ENCODE measurements around the gene ZFR2. TPM values are rescaled to one million over a fixed set of nuclear protein-coding genes. Genes with fewer than 3 reads are reported as not detected.
A peak's percentile ranks its signal among the peaks of the same experiment; 100 is the strongest.

The ZFR2 gene
- total RNA-seq, 5 donors from 2014 or later (not counting 1 experiment from before 2014, with no cell fraction given), result 0.56 to 1.8 (median 1.4) TPM

DNA sequence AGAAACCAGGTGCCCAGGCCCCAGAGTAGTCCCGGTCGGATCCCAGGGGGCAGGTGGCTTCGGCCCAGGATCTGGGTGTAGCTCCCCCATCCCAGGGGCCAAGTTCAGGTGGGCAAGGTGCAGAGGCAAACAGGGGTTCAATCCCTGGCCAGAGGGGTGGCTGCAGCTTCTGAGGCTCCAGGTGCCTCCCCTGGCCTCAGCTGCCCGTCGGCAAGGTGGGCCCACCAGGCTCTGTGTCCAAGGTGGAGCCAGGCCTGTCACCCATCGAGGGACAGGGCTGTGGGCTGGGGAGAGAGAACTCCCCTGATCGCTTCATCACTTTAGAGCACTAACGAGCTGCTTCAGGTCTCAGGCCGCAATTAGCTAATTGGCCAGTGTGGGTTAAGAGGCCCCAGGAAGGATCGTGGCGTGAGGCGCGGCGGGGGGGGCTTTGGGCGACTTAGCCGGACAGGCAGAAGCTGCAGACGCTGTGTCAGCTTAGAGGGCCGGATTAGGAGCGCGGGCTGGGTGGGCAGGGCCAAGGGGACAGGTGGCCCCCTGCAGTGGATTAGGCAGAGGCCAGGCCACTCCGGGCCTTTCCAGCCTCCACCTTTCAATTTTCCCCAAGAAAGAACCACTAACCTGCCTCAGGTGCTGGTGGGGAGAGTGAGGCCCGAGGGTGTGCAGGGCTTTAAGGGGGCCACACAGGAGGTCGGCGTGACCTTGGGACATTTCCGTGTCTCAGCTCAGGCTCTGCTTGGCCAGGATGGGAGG is 94.0 kb downstream of the ZFR2 start:
- Mint-ChIP-seq H3K27me3 (no peaks in the 10 kb centered on the region), H3K9me3 (no peaks in the 10 kb centered on the region), H3K4me1 (peaks cover 0 to 7% (median 2%) of the 10 kb centered on the region in 3 donors), H3K4me3 (no peak overlapping the region), H3K27ac (no peak overlapping the region), H3K36me3 (peaks cover 4% of the 10 kb centered on the region)
- Histone ChIP-seq H3K9me3 (no peaks in the 10 kb centered on the region), H3K27ac (ENCODE audit: low read length) (no peak overlapping the region), H3K27me3 (replicated peaks in 1 of 2; ENCODE audit: control insufficient read depth in 2 of 2, extremely low read depth in 1 of 2, insufficient read depth in 2 of 2, low read length in 1 of 2) (no peaks in the 10 kb centered on the region), H3K4me1 (ENCODE audit: control insufficient read depth in 1 of 2, extremely low read depth in 1 of 2, insufficient read depth in 2 of 2, low read length in 2 of 2) (no peaks in the 10 kb centered on the region), H3K36me3 (ENCODE audit: control insufficient read depth in 2 of 2, extremely low read depth in 1 of 2, insufficient read depth in 1 of 2, low read length in 1 of 2) (peaks cover 0 to 4% of the 10 kb centered on the region in 2 donors), H3K4me3 (ENCODE audit: control insufficient read depth in 1 of 2, extremely low read depth in 1 of 2, low read length in 1 of 2) (no peak overlapping the region)
- 89% methylated on average over 17 of the region's 25 CpGs for WGBS (ENCODE audit: insufficient coverage)
- DNase-seq (no peak), ATAC-seq (replicated peaks in 1 of 4) (no peak)
- POLR2A ChIA-PET, result no interaction called here
- CTCF ChIA-PET, result no interaction called here

DNA sequence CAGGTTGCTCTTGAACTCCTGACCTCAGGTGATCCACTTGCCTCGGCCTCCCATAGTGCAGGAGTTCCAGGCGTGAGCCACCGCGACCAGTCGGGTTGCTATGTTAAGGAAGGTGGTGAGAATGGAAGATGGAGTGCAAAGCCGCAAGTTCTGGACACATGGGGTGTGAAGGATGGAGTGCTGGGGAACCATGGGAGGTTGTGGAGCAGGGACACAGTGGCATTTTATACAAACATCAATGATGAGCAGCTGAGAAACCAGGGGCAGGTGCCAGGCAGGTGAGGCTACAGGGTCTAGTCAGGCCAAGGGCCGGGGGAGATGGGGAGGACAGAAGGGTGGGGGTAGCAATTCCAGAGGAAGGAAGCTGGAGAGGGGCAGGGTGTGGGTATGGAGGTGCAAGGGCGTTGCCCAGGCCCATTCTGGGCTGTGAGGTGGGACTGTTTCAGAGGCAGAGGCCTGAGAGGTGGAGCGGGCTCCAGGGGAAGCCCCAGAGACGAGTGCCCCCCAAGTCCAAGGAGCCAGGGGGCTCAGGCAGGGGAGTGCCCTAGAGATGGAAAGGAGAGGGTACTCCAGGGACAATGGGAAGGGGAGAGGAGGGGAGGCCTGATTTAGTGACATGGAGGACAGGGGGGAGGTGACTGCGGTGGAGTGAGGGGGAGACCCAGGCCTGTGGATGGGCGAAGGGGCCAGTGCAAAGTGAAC is 94.9 kb downstream of the ZFR2 start:
- peaks cover 0 to 7% (median 2%) of the 10 kb centered on the region in 3 donors for H3K4me1 Mint-ChIP-seq
- H3K36me3 Mint-ChIP-seq, result peaks cover 6% of the 10 kb centered on the region
- Histone ChIP-seq H3K4me1 (ENCODE audit: control insufficient read depth in 1 of 2, extremely low read depth in 1 of 2, insufficient read depth in 2 of 2, low read length in 2 of 2) (no peaks in the 10 kb centered on the region), H3K36me3 (ENCODE audit: control insufficient read depth in 2 of 2, extremely low read depth in 1 of 2, insufficient read depth in 1 of 2, low read length in 1 of 2) (peaks cover 4 to 5% of the 10 kb centered on the region in 2 donors), H3K27me3 (replicated peaks in 1 of 2; ENCODE audit: control insufficient read depth in 2 of 2, extremely low read depth in 1 of 2, insufficient read depth in 2 of 2, low read length in 1 of 2) (no peaks in the 10 kb centered on the region), H3K4me3 (ENCODE audit: control insufficient read depth in 1 of 2, extremely low read depth in 1 of 2, low read length in 1 of 2) (no peak overlapping the region), H3K27ac (ENCODE audit: low read length) (no peak overlapping the region), H3K9me3 (no peaks in the 10 kb centered on the region)
- no peak for DNase-seq
- no peak overlapping the region for H3K27ac Mint-ChIP-seq
- no peak for ATAC-seq (replicated peaks in 1 of 4)
- ChIA-PET POLR2A (interaction anchor here in 1 of 2 donors (0.6 kb wide), 1 partner anchor 19 kb away, joined by 4 read pairs; no protein-coding TSS in a partner anchor), CTCF (no interaction called here)
- no peaks in the 10 kb centered on the region for H3K9me3 Mint-ChIP-seq
- H3K27me3 Mint-ChIP-seq, result no peaks in the 10 kb centered on the region
- 82% methylated on average over 12 of the region's 12 CpGs for WGBS (ENCODE audit: insufficient coverage)
- no peak overlapping the region for H3K4me3 Mint-ChIP-seq

DNA sequence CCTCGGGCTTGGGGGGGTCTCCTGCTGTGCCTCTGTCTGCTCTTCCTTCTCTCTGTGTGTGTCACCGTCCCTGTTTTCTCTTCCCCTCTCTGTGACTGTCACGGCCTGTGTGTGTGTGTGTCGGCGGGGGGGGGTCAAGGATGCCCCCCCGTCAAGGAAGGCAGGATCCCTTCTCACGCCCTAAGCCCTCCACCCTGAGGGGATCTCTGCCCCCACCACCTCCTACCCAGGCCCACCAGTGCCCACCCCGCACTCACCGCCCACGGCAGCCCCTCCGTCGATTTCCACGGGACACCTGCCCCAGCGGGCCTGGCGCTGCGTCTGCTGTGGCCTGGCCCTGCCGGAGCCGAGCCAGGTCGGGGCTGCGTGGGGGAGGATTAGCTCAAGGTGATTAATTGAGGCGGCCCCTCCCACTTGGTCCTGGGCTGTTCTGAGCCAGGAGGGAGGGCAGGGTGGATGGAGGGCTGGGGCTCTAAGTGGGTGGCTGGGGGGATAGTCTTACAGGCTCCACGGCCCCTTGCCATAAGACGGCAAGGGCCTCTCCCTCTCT is 96.9 kb downstream of the ZFR2 start, which contains the start of gene RAX2:
Gene RAX2 (minus strand): TSS at position 323 of the 550 bp plus-strand sequence. CDS start 486 bp downstream, outside the sequence.
- Histone ChIP-seq H3K9me3 (no peaks in the 10 kb centered on the region), H3K36me3 (ENCODE audit: control insufficient read depth in 2 of 2, extremely low read depth in 1 of 2, insufficient read depth in 1 of 2, low read length in 1 of 2) (peaks cover 12 to 23% of the 10 kb centered on the region in 2 donors), H3K4me3 (ENCODE audit: control insufficient read depth in 1 of 2, extremely low read depth in 1 of 2, low read length in 1 of 2) (no peak within 1 kb of the TSS), H3K27ac (ENCODE audit: low read length) (no peak within 1 kb of the TSS), H3K27me3 (replicated peaks in 1 of 2; ENCODE audit: control insufficient read depth in 2 of 2, extremely low read depth in 1 of 2, insufficient read depth in 2 of 2, low read length in 1 of 2) (no peaks in the 10 kb centered on the region), H3K4me1 (ENCODE audit: control insufficient read depth in 1 of 2, extremely low read depth in 1 of 2, insufficient read depth in 2 of 2, low read length in 2 of 2) (peaks cover 0 to 3% of the 10 kb centered on the region in 2 experiments)
- WGBS (ENCODE audit: insufficient coverage), result 67% methylated on average over 5 of the region's 23 CpGs
- H3K36me3 Mint-ChIP-seq, result peaks cover 9% of the 10 kb centered on the region
- peaks cover 2 to 7% (median 3%) of the 10 kb centered on the region in 3 donors for H3K4me1 Mint-ChIP-seq
- POLR2A ChIA-PET, result interaction anchor here in 1 of 2 donors (0.5 kb wide), 1 partner anchor 23 kb away, joined by 5 read pairs; no protein-coding TSS in a partner anchor
- H3K27ac Mint-ChIP-seq, result no peak within 1 kb of the TSS
- DNase-seq (no peak), ATAC-seq (replicated peaks in 1 of 4) (no peak)
- H3K9me3 Mint-ChIP-seq, result no peaks in the 10 kb centered on the region
- no peaks in the 10 kb centered on the region for H3K27me3 Mint-ChIP-seq
- CTCF ChIA-PET, result no interaction called here
- no peak within 1 kb of the TSS for H3K4me3 Mint-ChIP-seq

DNA sequence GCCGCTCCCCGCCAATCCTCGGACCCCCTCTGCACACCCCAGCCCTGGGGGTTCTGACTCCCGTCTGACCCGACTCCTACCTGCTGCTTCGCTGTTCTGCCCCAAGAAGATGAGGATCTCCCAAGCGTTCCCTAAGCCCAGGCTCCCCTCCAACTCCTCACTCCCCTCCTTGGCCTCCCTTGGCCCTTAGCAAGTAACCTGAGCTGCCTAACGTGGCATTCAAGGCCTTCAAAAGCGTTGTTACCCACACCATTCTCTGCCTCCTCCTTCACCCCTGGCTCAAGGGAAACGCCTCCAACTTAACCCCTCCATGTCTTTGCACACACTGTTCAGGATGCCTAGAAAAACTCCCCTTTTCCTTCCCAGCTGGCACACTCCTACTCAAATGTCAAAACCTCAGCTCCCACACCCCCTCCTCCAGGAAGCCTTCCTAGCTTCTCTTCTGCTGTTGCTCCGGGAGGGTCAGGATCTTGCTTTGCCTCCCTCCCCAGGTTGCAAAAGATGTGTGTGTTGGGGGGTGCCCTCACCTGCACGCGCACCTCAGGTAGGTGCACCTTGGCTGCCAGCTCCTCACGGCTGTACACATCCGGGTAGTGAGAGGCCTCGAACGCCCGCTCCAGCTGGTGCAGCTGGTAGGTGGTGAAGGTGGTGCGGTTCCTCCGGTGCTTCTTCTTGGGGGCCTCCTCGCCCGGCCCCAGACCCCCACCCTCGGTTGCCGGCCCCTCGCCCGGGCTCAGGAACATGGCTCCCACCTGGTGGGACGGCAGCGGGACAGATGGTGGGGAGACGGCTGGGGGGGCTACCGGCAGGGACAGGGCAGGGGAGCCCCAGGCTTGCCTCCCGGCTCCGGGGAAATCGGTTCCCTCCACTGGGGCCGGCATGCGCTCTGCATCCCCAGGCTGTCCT is 97.6 kb downstream of the ZFR2 start:
- Histone ChIP-seq H3K9me3 (no peaks in the 10 kb centered on the region), H3K27ac (ENCODE audit: low read length) (no peak overlapping the region), H3K4me1 (ENCODE audit: control insufficient read depth in 1 of 2, extremely low read depth in 1 of 2, insufficient read depth in 2 of 2, low read length in 2 of 2) (peaks cover 0 to 10% of the 10 kb centered on the region in 2 experiments), H3K36me3 (ENCODE audit: control insufficient read depth in 2 of 2, extremely low read depth in 1 of 2, insufficient read depth in 1 of 2, low read length in 1 of 2) (peaks cover 12 to 31% of the 10 kb centered on the region in 2 donors), H3K4me3 (ENCODE audit: control insufficient read depth in 1 of 2, extremely low read depth in 1 of 2, low read length in 1 of 2) (no peak overlapping the region), H3K27me3 (replicated peaks in 1 of 2; ENCODE audit: control insufficient read depth in 2 of 2, extremely low read depth in 1 of 2, insufficient read depth in 2 of 2, low read length in 1 of 2) (no peaks in the 10 kb centered on the region)
- no peak for ATAC-seq (replicated peaks in 1 of 4)
- WGBS (ENCODE audit: insufficient coverage), result 91% methylated on average over 18 of the region's 35 CpGs
- Mint-ChIP-seq H3K27me3 (no peaks in the 10 kb centered on the region), H3K4me3 (no peak overlapping the region), H3K9me3 (no peaks in the 10 kb centered on the region), H3K4me1 (peaks cover 7 to 13% (median 10%) of the 10 kb centered on the region in 3 donors), H3K27ac (no peak overlapping the region), H3K36me3 (peaks cover 15% of the 10 kb centered on the region)
- POLR2A ChIA-PET, result interaction anchor here in 1 of 2 donors (0.5 kb wide), 1 partner anchor 24 kb away, joined by 5 read pairs; no protein-coding TSS in a partner anchor
- DNase-seq, result no peak
- CTCF ChIA-PET, result no interaction called here

DNA sequence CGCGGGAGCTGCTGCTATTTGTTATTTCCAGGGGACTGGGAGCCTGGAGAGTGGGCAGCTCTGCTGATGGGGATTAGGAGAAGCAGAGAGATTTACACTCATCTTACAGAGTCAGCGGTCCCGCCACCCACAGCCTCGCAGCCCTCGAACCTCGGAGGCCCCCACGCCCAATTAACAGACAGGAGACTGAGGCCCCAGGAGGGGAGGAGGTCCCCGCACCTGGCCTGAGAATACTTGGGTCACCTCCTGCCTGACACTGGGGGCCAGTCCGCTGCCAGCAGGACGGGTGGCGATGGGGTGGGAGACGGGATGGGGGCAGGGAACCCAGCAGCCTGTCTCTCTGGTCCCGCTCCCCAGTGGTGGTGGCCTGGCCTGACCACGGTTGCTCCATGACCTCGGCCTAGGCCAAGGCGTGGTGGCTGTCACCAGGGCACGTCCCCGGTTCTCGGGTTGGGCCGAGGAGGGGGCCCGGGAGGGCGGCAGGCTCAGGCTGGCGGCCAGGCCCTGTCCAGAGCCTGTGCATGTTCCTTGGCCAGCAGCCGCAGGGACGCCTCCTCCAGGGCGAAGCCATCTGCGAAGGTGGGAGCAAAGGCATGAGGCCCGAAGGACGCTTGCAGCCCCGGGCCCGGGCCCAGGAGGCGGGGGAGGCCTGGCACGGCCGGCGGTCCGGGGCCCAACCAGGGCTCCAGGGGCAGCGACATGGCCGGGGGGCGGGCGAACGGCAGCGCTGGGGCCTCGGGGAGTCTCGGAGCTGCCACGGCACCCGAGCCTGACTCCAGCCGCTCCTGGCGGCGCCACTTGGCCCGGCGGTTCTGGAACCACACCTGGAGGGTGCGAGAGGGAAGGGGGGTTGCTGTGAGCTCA is 98.5 kb downstream of the ZFR2 start:
- Histone ChIP-seq H3K4me1 (ENCODE audit: control insufficient read depth in 1 of 2, extremely low read depth in 1 of 2, insufficient read depth in 2 of 2, low read length in 2 of 2) (peaks cover 0 to 14% of the 10 kb centered on the region in 2 experiments), H3K4me3 (ENCODE audit: control insufficient read depth in 1 of 2, extremely low read depth in 1 of 2, low read length in 1 of 2) (no peak overlapping the region), H3K27ac (ENCODE audit: low read length) (no peak overlapping the region), H3K9me3 (no peaks in the 10 kb centered on the region), H3K27me3 (replicated peaks in 1 of 2; ENCODE audit: control insufficient read depth in 2 of 2, extremely low read depth in 1 of 2, insufficient read depth in 2 of 2, low read length in 1 of 2) (no peaks in the 10 kb centered on the region), H3K36me3 (ENCODE audit: control insufficient read depth in 2 of 2, extremely low read depth in 1 of 2, insufficient read depth in 1 of 2, low read length in 1 of 2) (peaks cover 12 to 36% of the 10 kb centered on the region in 2 donors)
- no peak for DNase-seq
- ChIA-PET POLR2A (interaction anchor here in 1 of 2 donors (0.5 kb wide), 1 partner anchor 1534 kb away, joined by 7 read pairs; the partner anchor contains the start of gene PLEKHJ1), CTCF (no interaction called here)
- Mint-ChIP-seq H3K4me3 (no peak overlapping the region), H3K36me3 (peaks cover 16% of the 10 kb centered on the region), H3K4me1 (peaks cover 9 to 17% (median 12%) of the 10 kb centered on the region in 3 donors), H3K27me3 (no peaks in the 10 kb centered on the region), H3K27ac (no peak overlapping the region), H3K9me3 (no peaks in the 10 kb centered on the region)
- peak in 1 of 4 experiments; percentile 14 for ATAC-seq (replicated peaks in 1 of 4)
- 93% methylated on average over 40 of the region's 53 CpGs for WGBS (ENCODE audit: insufficient coverage)

All from T-cell (primary cell).